Suprapubic skin (tissue), 3 donors: ENCODE data around the gene EYS.

ENCODE experiments used
- CTCF ChIP-seq, 2 donors: fragments of 200-600 bp in 1 of 2; fragments of 450-650 bp in 1 of 2; sonication (generic) in 1 of 2; IDR thresholded peaks; one replicate each; pipeline ENCODE4 v1.5.1; 2016 to 2019; ENCODE audit warnings: antibody characterized with exemption in 2 of 2, mild to moderate bottlenecking in 1 of 2, moderate library complexity in 1 of 2
- POLR2A ChIP-seq, 2 donors: fragments of 450-650 bp; IDR thresholded peaks; one replicate each; pipeline ENCODE4 v1.6.1; 2017; ENCODE audit warnings: antibody characterized with exemption in 2 of 2, mild to moderate bottlenecking in 2 of 2, moderate library complexity in 2 of 2

GRCh38 chr6:63886341-63886740, 1820.7 kb downstream of the EYS start:
- TF ChIP-seq POLR2A (IDR thresholded peaks at IDR 0.05) = no peak
- TF ChIP-seq CTCF (IDR thresholded peaks at IDR 0.05) = no peak
